ENCODE results near the gene GALNTL6.
"Not testable (repeated sequence)": the region's sequence is repeated elsewhere in the genome, so short reads cannot be mapped to it uniquely, and the experiment has no call there.

GALNTL6 gene

GRCh38 chr4:172777729-172778431, 964.7 kb downstream of the GALNTL6 start:
- no peak for DNase-seq

- no peak for DNase-seq
Measured at GRCh38 chr4:172778583-172778982, 965.4 kb downstream of the GALNTL6 start.

GRCh38 chr4:172780566-172781081, 967.4 kb downstream of the GALNTL6 start:
- DNase-seq = no peak

- no peak for DNase-seq
Measured at GRCh38 chr4:172785613-172786012, 972.4 kb downstream of the GALNTL6 start.

GRCh38 chr4:172786039-172786792, 973.0 kb downstream of the GALNTL6 start:
- DNase-seq = no peak

- no peak for DNase-seq
Measured at GRCh38 chr4:172787111-172787510, 973.9 kb downstream of the GALNTL6 start.

GRCh38 chr4:172791841-172792240, 978.6 kb downstream of the GALNTL6 start:
- no peak for DNase-seq

GRCh38 chr4:172793565-172794306, 980.5 kb downstream of the GALNTL6 start:
- no peak for DNase-seq

GRCh38 chr4:172794307-172794703, 981.1 kb downstream of the GALNTL6 start:
- DNase-seq = no peak

GRCh38 chr4:172797281-172797680, 984.1 kb downstream of the GALNTL6 start:
- not testable (repeated sequence) for DNase-seq

GRCh38 chr4:172802032-172802431, 988.8 kb downstream of the GALNTL6 start:
- no peak for DNase-seq

- no peak for DNase-seq
Measured at GRCh38 chr4:172806841-172807240, 993.6 kb downstream of the GALNTL6 start.

- no peak for DNase-seq
Measured at GRCh38 chr4:172808196-172808595, 995.0 kb downstream of the GALNTL6 start.

- DNase-seq = no peak
Measured at GRCh38 chr4:172809319-172809718, 996.1 kb downstream of the GALNTL6 start.

GRCh38 chr4:172813359-172813923, 1000.2 kb downstream of the GALNTL6 start:
- no peak for DNase-seq

- DNase-seq = no peak
Measured at GRCh38 chr4:172815499-172816164, 1002.4 kb downstream of the GALNTL6 start.

- no peak for DNase-seq
Measured at GRCh38 chr4:172818901-172819300, 1005.7 kb downstream of the GALNTL6 start.

GRCh38 chr4:172819353-172819752, 1006.1 kb downstream of the GALNTL6 start:
- DNase-seq = no peak

- DNase-seq = no peak
Measured at GRCh38 chr4:172822331-172822730, 1009.1 kb downstream of the GALNTL6 start.

GRCh38 chr4:172826346-172826745, 1013.1 kb downstream of the GALNTL6 start:
- no peak for DNase-seq

GRCh38 chr4:172826861-172827260, 1013.7 kb downstream of the GALNTL6 start:
- DNase-seq = no peak

- no peak for DNase-seq
Measured at GRCh38 chr4:172830295-172830764, 1017.1 kb downstream of the GALNTL6 start.

Measured in activated CD8-positive, alpha-beta memory T cell treated with anti-CD3 and anti-CD28 coated beads, Interleukin-2, amount 50 U/mL, for 48 hours (primary cell).